ACC112 (cell line): Measurements from ENCODE around the gene CETN1.

Source experiments
- H2AFZ ChIP-seq: fragments of 200-600 bp; sonication (generic); one replicate; pipeline ENCODE4 v1.6.0; 2017; ENCODE audit warnings: antibody characterized with exemption, low read length; ENCODE audit not compliant: unreplicated experiment
- H3K27ac ChIP-seq: fragments of 200-600 bp; sonication (generic); 2 replicates; pipeline ENCODE4 v1.5.1; 2014; ENCODE audit warnings: low read depth, mild to moderate bottlenecking, antibody characterized with exemption, low read length, moderate library complexity
- H3K27me3 ChIP-seq: fragments of 200-600 bp; sonication (generic); 2 replicates; pipeline ENCODE4 v1.6.1; 2014; ENCODE audit warnings: mild to moderate bottlenecking, antibody characterized with exemption, low read length, moderate library complexity, mixed read lengths; ENCODE audit not compliant: insufficient read depth
- H3K36me3 ChIP-seq: fragments of 200-600 bp; sonication (generic); 2 replicates; pipeline ENCODE4 v1.6.1; 2016; ENCODE audit warnings: mild to moderate bottlenecking, antibody characterized with exemption, low read length, moderate library complexity, mixed read lengths; ENCODE audit not compliant: insufficient read depth
- H3K4me1 ChIP-seq: fragments of 200-600 bp; sonication (generic); one replicate; pipeline ENCODE4 v1.6.1; 2016; ENCODE audit warnings: low read length, mixed read lengths; ENCODE audit not compliant: insufficient read depth, unreplicated experiment, control insufficient read depth
- H3K4me3 ChIP-seq: fragments of 200-600 bp; sonication (generic); 2 replicates; pipeline ENCODE4 v1.5.1; 2014; ENCODE audit warnings: mild to moderate bottlenecking, low read depth, low read length
- H3K79me2 ChIP-seq: fragments of 200-600 bp; sonication (generic); one replicate; pipeline ENCODE4 v1.6.0; 2016; ENCODE audit warnings: low read length; ENCODE audit not compliant: control insufficient read depth, unreplicated experiment, insufficient read depth

Gene CETN1

GRCh38 chr18:623761-624620 lies 43.8 kb downstream of the CETN1 start:
- H3K36me3 ChIP-seq, result no peaks in the 10 kb centered on the region
- H3K4me3 ChIP-seq, result no peak overlapping the region
- no peak overlapping the region for H3K27ac ChIP-seq
- H2AFZ ChIP-seq, result no peak overlapping the region
- H3K79me2 ChIP-seq, result no peaks in the 10 kb centered on the region
- H3K27me3 ChIP-seq, result no peaks in the 10 kb centered on the region
- H3K4me1 ChIP-seq, result peaks cover 6% of the 10 kb centered on the region

GRCh38 chr18:627231-627630 lies 47.1 kb downstream of the CETN1 start:
- H3K27ac ChIP-seq, result no peak overlapping the region
- H3K4me3 ChIP-seq, result no peak overlapping the region
- H3K27me3 ChIP-seq, result no peaks in the 10 kb centered on the region
- H3K36me3 ChIP-seq, result no peaks in the 10 kb centered on the region
- H2AFZ ChIP-seq, result no peak overlapping the region
- H3K4me1 ChIP-seq, result no peaks in the 10 kb centered on the region
- H3K79me2 ChIP-seq, result no peaks in the 10 kb centered on the region

GRCh38 chr18:629269-630150 lies 49.3 kb downstream of the CETN1 start:
- H3K27ac ChIP-seq, result no peak overlapping the region
- no peak overlapping the region for H2AFZ ChIP-seq
- H3K27me3 ChIP-seq, result no peaks in the 10 kb centered on the region
- H3K79me2 ChIP-seq, result no peaks in the 10 kb centered on the region
- no peak overlapping the region for H3K4me3 ChIP-seq
- H3K4me1 ChIP-seq, result no peaks in the 10 kb centered on the region
- no peaks in the 10 kb centered on the region for H3K36me3 ChIP-seq

GRCh38 chr18:631560-631959 lies 51.4 kb downstream of the CETN1 start:
- H3K79me2 ChIP-seq, result no peaks in the 10 kb centered on the region
- H3K27me3 ChIP-seq, result no peaks in the 10 kb centered on the region
- no peak overlapping the region for H2AFZ ChIP-seq
- no peaks in the 10 kb centered on the region for H3K4me1 ChIP-seq
- H3K27ac ChIP-seq, result no peak overlapping the region
- no peak overlapping the region for H3K4me3 ChIP-seq
- H3K36me3 ChIP-seq, result no peaks in the 10 kb centered on the region
